MCF 10A (cell line): Measurements from ENCODE around the gene PPP1R1B. TPM values are rescaled to one million over a fixed set of nuclear protein-coding genes. Genes with fewer than 3 reads are reported as not detected.
A peak's percentile ranks its signal among the peaks of the same experiment; 100 is the strongest.

Source experiments
- BruUV-seq: library from RNA; stranded (reverse); fragments of 400-500 nt; replicated peaks from 2 replicates; lab custom pipeline; 2021; lab: Mats Ljungman, UMichigan
- CTCF ChIA-PET: fragments of 300-600 bp; sonication (Branson Sonifier 250); formaldehyde crosslinking; extraction: SDS; loops from one replicate; lab custom pipeline; 2021; ENCODE audit warnings: antibody characterized with exemption, inconsistent platforms; lab: Yijun Ruan, JAX
- POLR2A ChIA-PET: fragments of 300-600, 350-650 bp; sonication (Branson Sonifier 250); formaldehyde crosslinking; extraction: SDS; loops from one replicate; lab custom pipeline; 2020; ENCODE audit warnings: antibody characterized with exemption, inconsistent platforms; lab: Yijun Ruan, JAX
- DNase-seq: peaks from one replicate; pipeline ENCODE4 v3.0.0-alpha.2; 2018; ENCODE audit not compliant: unreplicated experiment
- H3K27ac Mint-ChIP-seq: one replicate; pipeline ENCODE4 v1.8.0; 2022; ENCODE audit warnings: mild to moderate bottlenecking, low read depth, mixed read lengths; ENCODE audit not compliant: unreplicated experiment
- H3K27me3 Mint-ChIP-seq: one replicate; pipeline ENCODE4 v1.8.0; 2022; ENCODE audit warnings: mixed read lengths; ENCODE audit not compliant: insufficient read depth, unreplicated experiment
- H3K36me3 Mint-ChIP-seq: one replicate; pipeline ENCODE4 v1.8.0; 2022; ENCODE audit warnings: mild to moderate bottlenecking, moderate library complexity, mixed read lengths; ENCODE audit not compliant: insufficient read depth, unreplicated experiment
- H3K4me1 Mint-ChIP-seq: one replicate; pipeline ENCODE4 v1.8.0; 2022; ENCODE audit warnings: mixed read lengths; ENCODE audit not compliant: insufficient read depth, unreplicated experiment
- H3K4me3 Mint-ChIP-seq: one replicate; pipeline ENCODE4 v1.8.0; 2022; ENCODE audit warnings: mild to moderate bottlenecking, moderate library complexity, mixed read lengths; ENCODE audit not compliant: unreplicated experiment
- H3K9me3 Mint-ChIP-seq: one replicate; pipeline ENCODE4 v1.8.0; 2022; ENCODE audit warnings: mixed read lengths; ENCODE audit not compliant: unreplicated experiment
- CTCF ChIP-seq: fragments of 200-600 bp; IDR thresholded peaks from one replicate; pipeline ENCODE4 v1.8.0; 2022; ENCODE audit warnings: antibody characterized with exemption, mild to moderate bottlenecking; ENCODE audit not compliant: unreplicated experiment
- intact Hi-C: fragments of 100-400 bp; cut with micrococcal nuclease; formaldehyde crosslinking; loops from 2 replicates; pipeline ENCODE4 v1.14.1; 2022
- total RNA-seq: library from RNA; stranded (reverse); gene quantifications from 2 replicates; pipeline ENCODE4 v1.2.3, GENCODE V29; 2022

The PPP1R1B gene
- total RNA-seq, 1 experiment from 2014 or later: not detected

- TF ChIP-seq CTCF: peak; percentile 38
- peak overlapping the region; percentile 67 for H3K27ac Mint-ChIP-seq
Measured at GRCh38 chr17:39671651-39672521, 45.1 kb downstream of the PPP1R1B start.

GRCh38 chr17:39672522-39673334, 46.0 kb downstream of the PPP1R1B start:
- H3K27me3 Mint-ChIP-seq: peaks cover 23% of the 10 kb centered on the region
- CTCF ChIA-PET: interaction anchor here (0.7 to 1.3 kb wide), 7 partner anchors 9 to 155 kb away, joined by 3 to 5 read pairs (median 3); no protein-coding TSS in a partner anchor
- no peak for TF ChIP-seq CTCF
- H3K36me3 Mint-ChIP-seq: peaks cover 13% of the 10 kb centered on the region
- H3K9me3 Mint-ChIP-seq: no peaks in the 10 kb centered on the region
- H3K4me3 Mint-ChIP-seq: no peak overlapping the region
- no peak overlapping the region for H3K27ac Mint-ChIP-seq
- intact Hi-C loops: no loop called here
- POLR2A ChIA-PET: interaction anchor here (1.0 to 1.1 kb wide), 3 partner anchors 16 to 51 kb away, joined by 3 read pairs; no protein-coding TSS in a partner anchor
- no peak for DNase-seq
- peaks cover 10% of the 10 kb centered on the region for H3K4me1 Mint-ChIP-seq
- no TSS peak for BruUV-seq

More at GRCh38 chr17:39671651-39672521, 45.1 kb downstream of the PPP1R1B start:
- Mint-ChIP-seq H3K4me1 (peaks cover 14% of the 10 kb centered on the region), H3K27me3 (peaks cover 28% of the 10 kb centered on the region), H3K9me3 (no peaks in the 10 kb centered on the region), H3K4me3 (no peak overlapping the region), H3K36me3 (peaks cover 13% of the 10 kb centered on the region)
- POLR2A ChIA-PET: interaction anchor here (1.0 to 1.3 kb wide), 3 partner anchors 17 to 50 kb away, joined by 3 to 4 read pairs (median 3); no protein-coding TSS in a partner anchor
- BruUV-seq: no TSS peak
- peak; percentile 39 for DNase-seq
- CTCF ChIA-PET: interaction anchor here (0.6 to 1.3 kb wide), 11 partner anchors 8 to 223 kb away, joined by 3 to 8 read pairs (median 3); no protein-coding TSS in a partner anchor
- intact Hi-C loops: no loop called here

- peaks cover 7% of the 10 kb centered on the region for H3K4me1 Mint-ChIP-seq
- no TSS peak for BruUV-seq
- no peak for TF ChIP-seq CTCF
- peaks cover 18% of the 10 kb centered on the region for H3K27me3 Mint-ChIP-seq
- peaks cover 13% of the 10 kb centered on the region for H3K36me3 Mint-ChIP-seq
- no peak for DNase-seq
- POLR2A ChIA-PET: interaction anchor here (1.0 kb wide), 2 partner anchors 23 to 52 kb away, joined by 3 read pairs; no protein-coding TSS in a partner anchor
- H3K9me3 Mint-ChIP-seq: no peaks in the 10 kb centered on the region
- intact Hi-C loops: no loop called here
- CTCF ChIA-PET: interaction anchor here (0.6 to 0.9 kb wide), 2 partner anchors 51 to 703 kb away, joined by 3 read pairs; no protein-coding TSS in a partner anchor
- no peak overlapping the region for H3K27ac Mint-ChIP-seq
- H3K4me3 Mint-ChIP-seq: no peak overlapping the region
Measured at GRCh38 chr17:39673335-39674081, 46.8 kb downstream of the PPP1R1B start.
